ENCODE data around the gene B3GNT7.
"Not testable (repeated sequence)": the region's sequence is repeated elsewhere in the genome, so short reads cannot be mapped to it uniquely, and the experiment has no call there.

Gene B3GNT7

GRCh38 chr2:231364961-231365810 lies 30.3 kb upstream of the B3GNT7 start:
- no peak for DNase-seq (ENCODE audit: low read depth in 1 of 2, low spot score in 1 of 2)

DNA sequence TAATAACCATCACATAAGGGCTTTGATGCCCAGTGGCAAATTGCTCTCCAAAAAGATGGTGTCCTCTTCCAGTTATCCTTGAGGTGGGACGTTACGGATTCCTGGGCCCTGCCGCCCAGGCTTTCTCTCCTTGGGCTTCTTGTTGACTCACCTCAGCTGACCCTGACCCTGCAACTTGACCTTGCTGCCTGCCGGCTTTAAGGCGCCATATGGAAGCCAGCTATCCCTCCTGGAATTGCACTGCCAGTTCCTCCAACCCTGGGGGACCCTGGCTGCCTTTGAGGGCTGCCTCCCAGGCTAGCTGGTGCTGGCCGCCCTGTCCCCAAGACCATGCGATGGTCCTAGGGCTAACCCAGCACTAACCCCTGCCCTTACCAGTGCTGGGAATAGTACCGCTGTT lies 28.3 kb upstream of the B3GNT7 start:
- no peak for DNase-seq (ENCODE audit: low read depth in 1 of 2, low spot score in 1 of 2)

DNA sequence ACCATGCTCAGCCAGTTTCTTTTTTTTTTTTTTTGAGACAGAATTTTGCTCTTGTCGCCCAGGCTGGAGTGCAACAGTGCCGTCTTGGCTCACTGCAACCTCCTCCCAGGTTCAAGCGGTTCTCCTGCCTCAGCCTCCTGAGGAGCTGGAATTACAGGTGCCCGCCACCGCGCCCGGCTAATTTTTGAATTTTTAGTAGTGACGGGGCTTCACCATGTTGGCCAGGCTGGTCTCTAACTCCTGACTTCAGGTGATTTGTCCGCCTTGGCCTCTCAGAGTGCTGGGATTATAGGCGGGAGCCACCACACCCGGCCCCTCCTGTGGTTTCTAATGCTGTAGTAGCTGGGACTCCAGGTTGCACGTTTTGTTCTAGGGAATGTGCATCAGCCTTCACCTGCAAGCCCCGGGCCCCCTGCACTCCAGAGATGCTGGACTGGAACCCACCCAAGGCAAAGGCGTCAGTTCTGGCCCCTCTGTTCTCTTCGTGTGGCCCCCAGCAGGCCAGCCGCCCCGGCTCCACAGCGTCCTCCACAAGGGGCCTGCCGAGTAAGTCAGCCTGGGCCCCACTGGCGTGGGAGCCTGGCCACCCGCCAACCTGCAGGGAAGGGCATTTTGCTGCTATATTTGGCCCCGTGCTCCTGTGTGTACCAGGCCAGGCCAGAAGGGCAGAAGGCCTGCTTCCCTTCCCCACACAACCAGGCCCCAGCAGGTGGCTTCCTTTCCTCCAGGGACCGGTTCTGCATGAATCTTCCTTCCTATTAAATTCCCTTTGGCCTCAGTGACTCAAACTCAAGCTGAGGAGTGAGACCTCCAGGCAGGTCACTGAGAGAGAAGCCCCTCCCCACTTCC lies 25.7 kb upstream of the B3GNT7 start:
- DNase-seq (ENCODE audit: low read depth in 1 of 2, low spot score in 1 of 2), result no peak

DNA sequence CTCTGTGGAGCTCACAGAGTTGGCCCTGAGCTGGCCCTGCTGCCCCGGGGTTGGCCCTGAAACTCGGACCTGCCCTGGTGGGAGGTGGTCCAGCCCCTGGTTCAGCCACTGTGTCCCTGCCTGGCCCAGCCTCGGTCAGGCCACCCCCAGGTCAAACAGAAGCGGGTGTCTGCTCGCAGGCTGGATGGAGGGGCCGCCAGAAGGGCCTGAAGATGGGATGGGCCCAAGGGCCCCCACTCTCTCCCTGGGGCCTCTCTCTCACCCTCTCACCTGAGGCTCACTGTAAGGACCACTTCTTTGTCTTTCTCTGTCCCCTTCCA lies 25.1 kb upstream of the B3GNT7 start:
- no peak for DNase-seq (ENCODE audit: low read depth in 1 of 2, low spot score in 1 of 2)

- DNase-seq (ENCODE audit: low read depth in 1 of 2, low spot score in 1 of 2), result no peak
Observed at GRCh38 chr2:231370749-231371429, 24.6 kb upstream of the B3GNT7 start.

DNA sequence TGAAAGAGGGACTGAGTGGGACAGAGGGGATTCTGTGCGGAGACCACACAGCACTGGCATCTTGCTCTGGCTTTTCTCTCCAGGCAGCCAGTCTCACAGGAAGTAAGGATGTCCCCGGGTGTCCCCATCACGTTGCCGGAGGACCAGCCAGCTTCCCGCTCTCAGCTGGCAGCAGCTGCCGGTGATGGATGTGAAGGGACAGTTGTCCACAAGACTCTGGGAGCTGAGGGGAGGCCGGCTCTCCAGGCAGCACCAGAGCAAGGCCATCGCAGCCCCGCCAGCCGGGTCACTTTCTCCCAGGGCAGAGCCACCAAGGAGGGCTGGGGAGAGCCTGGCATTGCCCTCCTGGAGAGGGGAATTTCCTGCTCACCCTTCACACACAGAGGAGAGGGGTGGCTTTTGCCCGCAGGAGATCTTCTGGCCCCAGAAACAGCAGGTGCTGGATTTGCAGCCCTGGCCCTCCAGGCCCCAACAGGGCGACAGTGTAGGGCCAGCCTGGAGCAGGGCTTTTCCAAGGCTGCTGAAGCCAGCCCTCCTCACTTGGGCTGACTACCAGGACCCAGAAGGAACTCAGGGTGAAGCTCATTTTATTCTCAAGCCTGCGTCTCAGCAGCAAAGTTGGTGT lies 24.0 kb upstream of the B3GNT7 start:
- DNase-seq (ENCODE audit: low read depth in 1 of 2, low spot score in 1 of 2), result no peak

DNA sequence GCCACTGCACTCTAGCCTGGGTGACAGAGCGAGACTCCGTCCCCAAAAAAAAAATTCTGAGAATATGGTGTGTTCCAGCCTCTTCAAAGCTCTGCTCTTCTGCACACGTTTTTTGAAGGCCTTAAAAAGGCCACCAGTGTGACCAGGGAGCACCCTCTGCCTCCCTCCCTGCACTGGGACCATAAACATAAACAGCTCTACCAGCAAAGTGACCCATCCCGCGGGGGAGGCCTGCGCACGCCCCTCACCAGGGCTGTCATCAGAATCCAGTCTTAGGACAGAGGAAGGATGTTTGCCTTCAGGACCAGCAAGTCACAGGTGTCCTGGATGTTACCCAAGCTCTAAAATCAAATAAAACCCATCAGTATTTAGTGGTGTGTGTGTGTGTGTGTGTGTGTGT lies 23.2 kb upstream of the B3GNT7 start:
- DNase-seq (ENCODE audit: low read depth in 1 of 2, low spot score in 1 of 2), result no peak

DNA sequence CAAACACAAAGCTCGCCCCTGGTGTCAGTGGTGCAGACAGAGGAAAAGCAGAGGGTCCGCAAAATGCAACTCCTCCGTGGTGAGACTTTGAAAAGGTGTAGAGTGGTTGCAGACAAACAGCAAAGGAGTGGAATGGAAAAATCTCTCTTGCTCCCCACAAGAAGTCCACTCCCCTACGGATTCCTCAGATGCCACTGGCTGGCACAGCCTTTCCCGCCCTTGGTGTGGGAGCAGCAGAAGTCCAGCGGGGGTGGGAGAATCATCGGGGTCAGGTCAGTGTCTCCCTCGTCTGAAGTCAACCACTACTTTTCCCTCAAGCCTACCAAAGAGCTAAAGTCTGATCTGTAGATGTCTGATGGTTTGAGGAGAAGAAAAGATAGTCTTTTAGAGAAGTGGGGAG lies 22.3 kb upstream of the B3GNT7 start:
- DNase-seq (ENCODE audit: low read depth in 1 of 2, low spot score in 1 of 2), result no peak

DNA sequence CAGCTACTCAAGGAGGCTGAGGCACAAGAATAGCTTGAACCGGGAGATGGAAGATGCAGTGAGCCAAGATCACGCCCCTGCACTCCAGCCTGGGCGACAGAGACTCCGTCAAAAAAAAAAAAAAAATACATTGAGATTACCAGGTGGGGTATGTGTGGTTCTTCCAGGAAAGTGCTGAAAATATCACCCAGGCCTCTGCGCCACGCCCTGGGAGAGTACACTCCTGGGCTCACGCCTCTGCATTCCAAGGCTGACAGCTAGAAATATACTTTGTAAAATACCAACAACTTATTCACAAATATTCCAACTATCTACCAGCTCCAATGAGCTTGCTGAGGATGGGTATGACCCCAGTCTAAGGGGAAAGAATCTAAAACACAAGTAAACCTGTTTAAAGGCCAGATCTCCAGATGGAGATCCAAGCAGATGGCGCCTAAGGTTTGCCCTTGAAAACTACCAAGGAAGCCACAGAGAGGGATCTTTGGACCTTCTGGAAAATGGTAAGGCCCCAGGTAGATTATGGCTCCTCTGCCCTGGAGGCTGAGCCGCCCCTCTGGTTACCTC lies 21.6 kb upstream of the B3GNT7 start:
- DNase-seq (ENCODE audit: low read depth in 1 of 2, low spot score in 1 of 2), result no peak

- DNase-seq (ENCODE audit: low read depth in 1 of 2, low spot score in 1 of 2), result no peak
Observed at GRCh38 chr2:231374771-231375170, 20.7 kb upstream of the B3GNT7 start.

GRCh38 chr2:231375994-231376615 lies 19.4 kb upstream of the B3GNT7 start:
- DNase-seq (ENCODE audit: low read depth in 1 of 2, low spot score in 1 of 2), result not testable (repeated sequence)

DNA sequence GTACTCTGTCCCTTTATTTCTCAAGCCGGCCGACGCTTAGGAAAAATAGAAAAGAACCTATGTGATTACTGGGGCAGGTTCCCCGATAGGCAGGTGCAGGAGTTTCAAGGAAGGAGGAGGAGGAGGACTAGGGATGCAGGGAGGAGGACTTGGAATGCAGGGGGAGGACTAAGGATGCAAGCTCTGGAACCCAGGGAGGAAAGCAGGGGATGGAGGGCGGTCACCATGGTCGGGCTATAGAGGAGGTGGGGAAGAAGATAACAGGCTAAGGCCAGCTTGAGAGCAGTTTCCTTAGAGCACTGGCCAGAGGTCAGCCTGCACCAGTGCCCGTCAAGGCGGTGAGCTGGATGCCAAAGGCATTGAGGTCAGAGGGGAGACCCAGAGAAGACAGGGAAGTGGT lies 18.7 kb upstream of the B3GNT7 start:
- no peak for DNase-seq (ENCODE audit: low read depth in 1 of 2, low spot score in 1 of 2)

DNA sequence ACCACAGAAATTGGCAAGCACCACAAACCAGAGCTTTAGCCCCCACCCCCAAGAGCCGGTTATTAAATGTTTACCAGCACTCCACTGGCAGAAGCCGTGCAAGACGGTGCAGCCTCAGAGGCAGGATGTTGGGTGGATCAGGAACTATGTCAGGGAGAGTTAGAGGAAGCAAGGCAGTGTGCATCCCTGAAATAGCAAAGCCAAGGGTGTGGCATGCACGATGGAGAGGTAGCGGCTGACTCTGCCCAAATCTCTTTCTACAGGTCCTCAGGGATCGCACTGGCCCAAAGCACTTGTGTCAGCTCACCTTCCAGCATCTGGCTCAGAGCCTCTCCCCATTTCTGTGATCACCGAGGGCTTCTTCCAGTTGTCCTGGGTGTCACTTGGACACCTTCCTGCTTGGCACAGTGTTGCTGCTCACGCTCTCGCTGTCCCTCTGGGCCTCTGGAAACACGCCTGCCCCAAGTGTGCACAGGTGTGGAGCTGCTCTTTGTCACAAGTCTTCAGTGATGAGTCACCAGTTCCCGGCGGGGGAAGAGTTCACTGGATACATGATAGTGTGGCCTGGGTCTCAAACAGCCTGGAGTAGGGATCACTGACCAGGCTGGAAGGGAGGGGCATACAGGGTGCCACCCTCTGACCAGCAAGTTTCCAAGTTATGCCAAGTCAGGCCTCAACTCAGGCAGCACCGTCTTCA lies 17.3 kb upstream of the B3GNT7 start:
- no peak for DNase-seq (ENCODE audit: low read depth in 1 of 2, low spot score in 1 of 2)

DNA sequence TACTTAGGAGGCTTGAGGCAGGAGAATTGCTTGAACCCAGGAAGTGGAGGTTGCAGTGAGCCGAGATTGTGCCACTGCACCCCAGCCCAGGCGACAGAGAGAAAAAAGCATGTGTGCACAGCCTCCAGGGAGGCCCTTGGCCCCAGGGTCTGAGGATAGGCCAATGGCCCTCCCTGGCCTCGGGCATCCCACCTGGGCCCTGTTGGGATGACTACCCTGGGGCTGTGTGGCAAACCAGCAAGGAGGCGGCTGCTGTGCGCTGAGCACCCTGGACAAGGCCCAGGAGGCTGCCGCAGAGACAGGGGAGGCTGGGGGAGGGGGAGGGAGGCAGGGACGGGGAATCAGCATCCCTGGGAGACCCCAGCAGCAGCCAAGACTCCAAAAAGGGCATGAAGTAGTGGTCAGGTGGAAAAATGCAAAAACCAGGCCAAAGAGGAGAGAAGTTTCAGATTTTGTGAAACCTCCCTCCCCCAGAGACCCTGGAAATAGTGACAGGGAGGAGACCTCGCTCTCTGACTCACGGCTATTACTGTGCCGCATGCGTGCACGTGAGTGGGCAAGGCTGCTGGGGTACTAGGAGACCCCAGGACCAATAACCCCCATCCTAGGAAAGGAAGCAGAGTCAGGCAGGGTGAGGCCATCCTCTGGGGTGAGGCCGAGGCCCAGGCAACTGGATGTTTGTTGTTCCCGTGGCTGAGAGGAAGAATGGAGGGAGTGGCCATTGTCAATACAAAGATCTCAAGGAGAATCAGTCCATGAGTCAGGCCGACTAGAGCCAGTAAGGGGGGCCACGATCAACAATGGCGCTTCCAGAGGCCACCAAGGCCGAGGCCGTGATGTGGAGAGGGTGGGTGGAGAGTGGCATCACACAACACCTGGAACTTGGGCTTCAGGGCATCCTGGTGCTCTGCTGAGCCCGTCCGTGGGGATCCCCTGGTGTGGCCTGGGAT lies 16.0 kb upstream of the B3GNT7 start:
- DNase-seq (ENCODE audit: low read depth in 1 of 2, low spot score in 1 of 2), result no peak

GRCh38 chr2:231380307-231380706 lies 15.2 kb upstream of the B3GNT7 start:
- no peak for DNase-seq (ENCODE audit: low read depth in 1 of 2, low spot score in 1 of 2)

DNA sequence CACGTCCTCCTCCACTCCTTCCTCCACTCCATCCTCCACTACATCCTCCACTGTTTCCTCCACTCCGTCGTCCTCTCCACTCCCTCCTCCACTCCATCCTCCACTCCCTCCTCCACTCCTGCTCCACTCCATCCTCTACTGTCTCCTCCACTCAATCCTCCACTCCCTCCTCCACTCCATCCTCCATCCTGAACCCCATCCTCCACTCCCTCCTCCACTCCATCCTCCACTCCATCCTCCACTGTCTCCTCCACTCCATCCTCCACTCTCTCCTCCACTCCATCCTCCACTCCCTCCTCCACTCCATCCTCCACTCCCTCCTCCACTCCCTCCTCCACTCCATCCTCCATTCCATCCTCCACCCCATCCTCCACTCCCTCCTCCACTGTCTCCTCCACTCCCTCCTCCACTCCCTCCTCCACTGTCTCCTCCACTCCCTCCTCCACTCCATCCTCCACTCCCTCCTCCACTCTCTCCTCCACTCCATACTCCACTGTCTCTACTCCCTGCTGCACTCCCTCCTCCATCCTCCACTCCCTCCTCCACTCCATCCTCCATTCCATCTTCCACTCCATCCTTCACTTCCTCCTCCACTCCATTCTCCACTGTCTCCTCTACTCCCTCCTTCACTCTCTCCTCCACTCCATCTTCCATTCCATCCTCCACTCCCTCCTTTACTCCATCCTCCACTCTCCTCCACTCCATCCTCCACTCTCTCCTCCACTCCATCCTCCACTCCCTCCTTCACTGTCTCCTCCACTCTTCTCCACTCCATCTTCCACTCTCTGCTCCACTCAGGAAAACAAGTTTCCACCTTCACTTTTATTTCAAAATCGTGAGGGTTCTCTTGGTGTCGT lies 14.3 kb upstream of the B3GNT7 start:
- no peak for DNase-seq (ENCODE audit: low read depth in 1 of 2, low spot score in 1 of 2)

DNA sequence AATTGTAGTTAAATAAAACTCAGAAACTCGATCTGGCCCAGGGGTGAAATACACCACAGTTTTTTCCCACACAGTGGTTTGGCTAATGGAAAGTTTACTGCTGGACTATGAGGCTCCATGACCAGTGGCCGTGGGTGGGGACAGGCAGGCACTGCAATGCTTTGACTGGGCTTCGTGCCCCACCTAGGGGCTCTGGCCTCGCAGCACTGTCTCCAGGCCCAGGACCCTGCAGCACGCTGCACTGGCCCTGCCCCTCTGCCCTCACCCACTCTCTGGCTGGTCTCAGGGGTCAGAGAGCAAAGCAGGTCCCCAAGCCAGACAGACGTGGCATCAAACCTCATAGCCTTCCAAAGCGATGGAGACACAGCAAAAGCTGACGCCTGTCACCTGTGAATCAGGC lies 13.4 kb upstream of the B3GNT7 start:
- DNase-seq (ENCODE audit: low read depth in 1 of 2, low spot score in 1 of 2), result no peak

Measured in activated CD4-positive, alpha-beta T cell treated with anti-CD3 and anti-CD28 coated beads, Interleukin-2, amount 50 U/mL, for 24 hours (primary cell).